Astrocyte of the spinal cord (primary cell): ENCODE measurements around the gene PET100.

Source experiments
- DNase-seq: peaks from one replicate; pipeline ENCODE4 v3.0.0; 2011; ENCODE audit warnings: low read depth, low spot score
- H3K4me3 ChIP-seq: 2 replicates; pipeline ENCODE4 v1.5.1; 2011; ENCODE audit warnings: low read depth, mild to moderate bottlenecking, low read length, moderate library complexity
- CTCF ChIP-seq: IDR thresholded peaks from 2 replicates; pipeline ENCODE4 v1.5.1; 2012; ENCODE audit warnings: low read depth, mild to moderate bottlenecking, low read length, inconsistent platforms
- in situ Hi-C: cut with HindIII; loops from 2 replicates; pipeline ENCODE4 v1.10.0; 2017; ENCODE audit warnings: low sequenced_read_pairs

Gene PET100

GRCh38 chr19:7624810-7625209 lies 4.8 kb upstream of the PET100 start:
- no peak for TF ChIP-seq CTCF
- in situ Hi-C loops: no loop called here
- DNase-seq: no peak
- no peak overlapping the region for H3K4me3 ChIP-seq

DNA sequence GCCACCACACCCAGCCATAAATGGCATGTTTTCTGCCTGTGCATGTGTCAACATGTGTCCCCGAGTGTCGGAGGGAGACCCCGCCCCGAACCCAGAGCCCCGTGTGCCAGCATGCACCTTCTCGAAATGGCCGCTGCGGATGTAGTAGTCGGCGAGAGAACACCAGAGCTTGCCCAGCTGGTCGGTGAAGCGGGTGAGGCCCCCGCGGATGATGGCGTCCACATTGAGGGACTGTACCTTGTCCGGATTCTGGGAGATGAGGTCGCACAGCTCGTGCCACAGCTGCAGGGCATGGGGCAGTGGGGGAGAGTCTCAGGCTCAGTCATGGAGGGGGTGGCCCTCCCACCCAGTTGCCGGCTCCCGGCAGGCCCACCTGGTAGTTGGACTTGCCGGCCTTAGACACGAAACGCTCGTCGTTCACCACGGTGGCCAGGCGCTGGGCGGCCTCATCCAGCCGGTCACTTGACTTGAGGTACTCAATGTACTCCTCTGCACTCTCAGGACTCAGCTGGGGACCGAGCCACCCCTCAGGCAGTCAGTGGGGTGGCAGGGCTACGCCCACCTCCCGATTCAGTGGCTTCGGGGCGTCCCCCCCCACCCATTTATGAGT lies 3.7 kb upstream of the PET100 start:
- in situ Hi-C loops: no loop called here
- TF ChIP-seq CTCF: no peak
- DNase-seq: no peak
- H3K4me3 ChIP-seq: no peak overlapping the region

DNA sequence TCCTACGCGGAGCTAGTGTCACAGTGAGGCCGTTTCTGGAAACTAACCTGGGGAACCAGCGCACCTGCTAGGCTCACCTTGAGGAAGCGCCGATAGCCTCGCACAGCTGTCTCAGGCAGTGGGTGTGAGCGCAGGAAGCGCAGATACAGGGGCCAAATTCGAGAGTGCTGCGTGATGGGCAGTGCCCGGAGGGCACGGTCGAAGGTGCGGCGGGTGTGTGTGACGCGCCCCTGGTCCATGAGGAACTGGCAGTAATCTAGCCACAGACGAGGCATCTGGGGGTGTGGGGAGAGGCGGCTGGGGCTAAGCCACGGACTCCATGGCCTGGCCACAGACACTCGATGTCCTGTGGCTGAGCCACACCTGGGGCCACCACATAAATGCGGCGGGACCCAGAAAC lies 2.4 kb upstream of the PET100 start:
- in situ Hi-C loops: no loop called here

DNA sequence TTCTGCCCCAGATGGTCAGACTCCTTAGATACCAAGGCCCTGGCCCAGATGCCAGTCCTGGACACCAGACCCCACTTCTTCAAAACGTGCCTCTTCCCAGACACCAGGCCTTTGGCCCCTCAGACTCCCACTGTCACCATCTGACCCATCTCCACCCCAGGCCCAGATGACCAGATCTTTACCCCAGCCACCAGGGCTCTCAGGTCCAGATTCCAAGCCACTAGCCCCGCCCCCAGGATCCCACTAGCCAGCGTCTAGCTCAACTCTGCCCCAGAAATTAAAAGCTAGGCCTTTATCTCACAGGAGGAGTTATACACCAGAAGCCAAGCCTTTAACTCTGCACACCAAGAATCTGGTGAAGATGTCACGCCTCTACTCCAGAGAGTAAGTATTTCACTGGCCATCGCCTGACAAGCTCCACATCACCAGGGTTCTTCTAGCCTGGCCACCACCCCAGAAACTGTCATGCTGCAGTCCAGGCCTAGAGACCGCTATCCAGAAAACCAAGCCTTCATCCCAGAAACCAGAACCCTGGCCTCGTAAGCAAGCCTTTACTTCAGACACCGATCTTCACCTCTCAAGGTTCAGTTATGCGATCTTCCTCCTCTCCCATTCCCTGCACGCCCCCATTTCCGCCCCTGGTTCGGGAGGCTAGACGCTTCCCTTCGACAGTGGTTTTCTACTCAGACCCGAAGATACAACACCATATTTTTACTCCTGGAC lies 843 bp upstream of the PET100 start:
- no peak for DNase-seq
- in situ Hi-C loops: no loop called here
- TF ChIP-seq CTCF: no peak

More for the DNA sequence above, 2.4 kb upstream of the PET100 start:
- no peak for TF ChIP-seq CTCF
- no peak overlapping the region for H3K4me3 ChIP-seq
- DNase-seq: no peak

DNA sequence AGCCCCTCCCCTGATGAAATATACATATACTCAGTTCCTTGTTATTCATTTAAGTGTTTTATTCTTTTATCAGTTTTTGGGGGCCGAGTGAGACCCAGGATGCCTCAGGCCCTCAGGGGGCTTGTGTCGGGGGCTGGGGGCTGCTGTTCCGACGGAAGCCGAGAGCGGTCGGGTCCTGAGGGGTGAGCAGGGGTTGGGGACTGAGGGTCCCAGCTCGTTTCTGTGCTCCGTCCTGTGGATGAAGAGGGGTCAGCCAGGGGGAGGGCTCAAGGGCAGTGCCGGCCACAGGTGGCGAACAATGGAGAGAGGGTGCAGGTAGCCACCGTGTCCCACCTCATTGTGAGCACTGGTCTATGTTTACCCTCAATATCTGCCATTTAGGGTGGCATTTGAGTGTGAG lies 2.0 kb downstream of the PET100 start:
- H3K4me3 ChIP-seq: no peak overlapping the region
- no peak for DNase-seq
- in situ Hi-C loops: no loop called here
- no peak for TF ChIP-seq CTCF

More for the DNA sequence above, 843 bp upstream of the PET100 start:
- H3K4me3 ChIP-seq: peak overlapping the region; percentile 100

DNA sequence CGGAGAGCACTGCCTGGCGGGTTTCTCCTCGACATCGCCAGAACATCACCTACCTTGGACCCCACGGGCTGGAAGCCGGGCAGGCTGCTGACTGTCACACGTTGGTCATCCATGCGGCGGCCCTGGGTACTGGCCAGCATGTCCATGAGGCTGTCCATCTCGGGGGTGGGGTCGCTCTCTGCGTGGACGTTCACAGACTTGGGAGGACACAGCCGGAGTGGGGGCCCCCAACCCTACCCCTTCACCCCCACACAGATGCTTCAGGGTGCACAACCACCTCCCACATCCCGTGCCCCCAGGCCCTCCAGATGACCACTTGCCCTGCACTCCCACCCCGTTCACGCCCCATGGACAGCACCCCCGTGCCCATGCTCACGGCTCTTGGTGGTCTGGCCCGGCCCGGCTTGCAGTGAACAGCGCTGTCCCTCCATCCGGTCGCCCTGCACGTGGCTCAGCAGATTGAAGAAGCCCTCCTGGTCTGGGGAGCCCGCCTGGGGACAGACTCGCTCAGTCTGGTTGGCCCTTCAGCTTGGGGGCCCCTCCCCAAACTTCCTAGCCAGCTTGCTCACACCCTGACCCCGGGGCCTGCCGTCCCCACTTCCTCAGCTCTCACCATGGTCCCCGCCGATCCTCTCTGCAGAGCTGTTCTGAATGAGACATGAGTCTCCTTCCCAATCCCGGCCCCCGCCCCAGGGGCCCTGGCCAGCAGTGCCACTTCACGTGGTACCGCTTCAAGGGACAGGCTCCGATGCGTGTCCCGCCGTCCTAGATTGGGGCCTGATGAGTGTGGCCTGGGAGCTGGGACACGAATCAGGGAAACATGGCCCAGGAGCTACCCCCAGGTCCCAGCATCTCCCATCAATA lies 3.0 kb downstream of the PET100 start:
- TF ChIP-seq CTCF: no peak
- no peak for DNase-seq
- H3K4me3 ChIP-seq: no peak overlapping the region
- in situ Hi-C loops: no loop called here
